Adipose tissue (tissue), 3 donors: ENCODE results near the gene KPNB1. TPM values are rescaled to one million over a fixed set of nuclear protein-coding genes. Genes with fewer than 3 reads are reported as not detected.

Experiments
- H3K27ac ChIP-seq: one replicate; pipeline ENCODE4 v1.5.1; 2013; ENCODE audit warnings: low read depth, low read length
- WGBS, 3 donors: extraction: QIAGEN DNeasy Blood & Tissue Kit; methylation state at CpG; one replicate each; pipeline ENCODE4 v1.1.7; 2013; 5-methylcytosine and 5-hydroxymethylcytosine counted together
- polyA plus RNA-seq, 3 donors: library from polyadenylated mRNA; stranded (reverse); fragments of 200-250 nt; gene quantifications; one replicate each; pipeline ENCODE4 v1.2.3, GENCODE V29; 2013
- donor health status: healthy with polysubstance abuse.
- donor health status: Bipolar disorder and iron deficiency.
- donor health status: healthy.

The KPNB1 gene
- polyA plus RNA-seq, result 10 to 100 TPM; 40.6 to 99.5 (median 77.0) TPM

GRCh38 chr17:47649153-47649971 lies at the start of gene KPNB1:
Gene KPNB1, plus strand, starts transcription at chr17:47649919. Its CDS starts 326 bp downstream, at chr17:47650245.
- H3K27ac ChIP-seq, result peak within 1 kb of the TSS; percentile 70
- WGBS, 3 donors, result 0 to 1% (median 1%) methylated on average over 72 to 74 of the region's 74 CpGs

GRCh38 chr17:47603830-47604597 lies 45.7 kb upstream of the KPNB1 start:
- 52 to 61% (median 59%) methylated on average over 4 of the region's 4 CpGs for WGBS, 3 donors
- H3K27ac ChIP-seq, result no peak overlapping the region

GRCh38 chr17:47604598-47604927 lies 45.2 kb upstream of the KPNB1 start:
- no peak overlapping the region for H3K27ac ChIP-seq
- WGBS, 3 donors, result 50 to 55% (median 52%) methylated on average over 1 of the region's 1 CpG

- 36 to 57% (median 49%) methylated on average over 1 of the region's 1 CpG for WGBS, 3 donors
- no peak overlapping the region for H3K27ac ChIP-seq
These were observed 44.7 kb upstream of the KPNB1 start for GRCh38 chr17:47605011-47605410.

- WGBS, 3 donors, result 92 to 95% (median 94%) methylated on average over 3 of the region's 3 CpGs
- H3K27ac ChIP-seq, result no peak overlapping the region
These were observed 42.2 kb upstream of the KPNB1 start for GRCh38 chr17:47607481-47607880.

- WGBS, 3 donors, result 68 to 94% (median 89%) methylated on average over 5 of the region's 5 CpGs
- no peak overlapping the region for H3K27ac ChIP-seq
These were observed 38.1 kb upstream of the KPNB1 start for GRCh38 chr17:47611372-47612350.

- 75 to 77% (median 77%) methylated on average over 7 to 8 of the region's 8 CpGs for WGBS, 3 donors
- H3K27ac ChIP-seq, result no peak overlapping the region
These were observed 33.8 kb upstream of the KPNB1 start for GRCh38 chr17:47615766-47616424.

- no peak overlapping the region for H3K27ac ChIP-seq
- WGBS, 3 donors, result 58 to 70% (median 69%) methylated on average over 4 of the region's 4 CpGs
These were observed 31.3 kb upstream of the KPNB1 start for GRCh38 chr17:47618410-47618809.

GRCh38 chr17:47620503-47621245 lies 29.0 kb upstream of the KPNB1 start:
- H3K27ac ChIP-seq, result no peak overlapping the region
- whole genome bisulfite sequencing, 3 donors, result 72 to 92% (median 88%) methylated on average over 3 of the region's 3 CpGs

GRCh38 chr17:47621293-47622179 lies 28.2 kb upstream of the KPNB1 start:
- WGBS, 3 donors, result 57 to 70% (median 60%) methylated on average over 9 of the region's 9 CpGs
- H3K27ac ChIP-seq, result no peak overlapping the region

GRCh38 chr17:47622180-47622549 lies 27.6 kb upstream of the KPNB1 start:
- H3K27ac ChIP-seq, result no peak overlapping the region
- WGBS, 3 donors, result 36 to 55% (median 41%) methylated on average over 2 of the region's 2 CpGs

- 48 to 82% (median 63%) methylated on average over 1 of the region's 1 CpG for WGBS, 3 donors
These were observed 25.0 kb upstream of the KPNB1 start for GRCh38 chr17:47624727-47625068.

GRCh38 chr17:47628014-47628566 lies 21.6 kb upstream of the KPNB1 start:
- 96 to 98% (median 98%) methylated on average over 8 of the region's 8 CpGs for WGBS, 3 donors
- H3K27ac ChIP-seq, result no peak overlapping the region

More at GRCh38 chr17:47624727-47625068, 25.0 kb upstream of the KPNB1 start:
- no peak overlapping the region for H3K27ac ChIP-seq

- WGBS, 3 donors, result 69 to 85% (median 70%) methylated on average over 5 of the region's 5 CpGs
- H3K27ac ChIP-seq, result no peak overlapping the region
These were observed 19.9 kb upstream of the KPNB1 start for GRCh38 chr17:47629826-47630225.

- no peak overlapping the region for H3K27ac ChIP-seq
- 34 to 90% (median 75%) methylated on average over 2 of the region's 2 CpGs for WGBS, 3 donors
These were observed 19.1 kb upstream of the KPNB1 start for GRCh38 chr17:47630614-47631013.

- WGBS, 3 donors, result 92 to 99% (median 98%) methylated on average over 3 of the region's 3 CpGs
- H3K27ac ChIP-seq, result no peak overlapping the region
These were observed 16.7 kb upstream of the KPNB1 start for GRCh38 chr17:47632991-47633390.
